Cardiac fibroblast (primary cell): ENCODE measurements around the gene NR1D2.

Experiments used
- DNase-seq, 2 donors: peaks; one replicate each; pipeline versions ENCODE4 v3.0.0 to v3.0.0-alpha.2; 2010; ENCODE audit warnings: low read depth in 2 of 2
- H3K4me3 ChIP-seq, 2 donors: replicated peaks in 1 of 2; 1 replicate in 1 of 2; 2 replicates in 1 of 2; pipeline ENCODE4 v1.5.1; 2011; ENCODE audit warnings: low read depth in 2 of 2, low read length in 2 of 2, mild to moderate bottlenecking in 2 of 2, moderate library complexity in 1 of 2
- CTCF ChIP-seq: IDR thresholded peaks from one replicate; pipeline ENCODE4 v1.5.1; 2011; ENCODE audit warnings: low read depth, mild to moderate bottlenecking, low read length, inconsistent platforms

NR1D2 gene

GRCh38 chr3:24027946-24028345 is 82.9 kb downstream of the NR1D2 start:
- no peak overlapping the region for H3K4me3 ChIP-seq
- DNase-seq = no peak
- TF ChIP-seq CTCF = no peak
